ENCODE data around the gene PDCD1.
A peak's percentile ranks its signal among the peaks of the same experiment; 100 is the strongest.

PDCD1 gene

DNA sequence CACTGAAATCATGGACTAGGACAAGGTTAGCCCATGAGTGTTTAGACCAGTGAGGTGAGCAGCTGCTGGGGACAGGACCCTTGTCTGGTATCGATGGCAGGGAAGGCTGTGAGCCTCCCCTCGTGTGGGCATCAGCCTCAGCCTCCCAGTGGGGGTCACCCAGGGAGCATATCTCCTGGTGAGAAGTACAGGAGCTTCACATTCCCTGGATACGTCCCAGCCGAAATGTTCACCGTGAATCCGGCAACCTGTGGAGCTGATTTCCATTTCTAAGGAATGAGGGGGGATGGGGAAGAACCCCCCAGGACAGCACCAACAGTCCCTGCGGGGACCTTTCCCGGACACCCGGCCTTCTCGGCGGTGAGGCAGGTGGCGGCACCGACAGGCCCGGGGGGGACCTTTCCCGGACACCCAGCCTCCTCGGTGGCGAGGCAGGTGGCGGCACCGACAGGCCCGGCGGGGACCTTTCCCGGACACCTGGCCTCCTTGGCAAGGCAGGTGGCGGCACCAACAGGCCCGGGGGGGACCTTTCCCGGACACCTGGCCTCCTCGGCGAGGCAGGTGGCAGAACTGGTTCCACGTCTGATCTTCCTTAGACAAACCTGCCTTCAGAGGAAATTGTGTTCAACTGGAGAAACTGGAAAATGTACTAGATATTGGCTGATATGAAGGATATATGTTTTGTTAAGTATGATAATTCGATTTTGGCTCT is 32.0 kb upstream of the PDCD1 start:
- no peak for TF ChIP-seq Cebpa-rat (IDR thresholded peaks at IDR 0.05)
- H3K27me3 ChIP-seq: no peaks in the 10 kb centered on the region
- peaks cover 70% of the 10 kb centered on the region for H3K36me3 ChIP-seq
- H3K9ac ChIP-seq: no peak overlapping the region
- peak overlapping the region; percentile 35; the same call in 1 of the 2 replicates for H3K27ac ChIP-seq
- peaks cover 88% of the 10 kb centered on the region for H4K20me1 ChIP-seq
- H3K9me3 ChIP-seq: peaks cover 11% of the 10 kb centered on the region
- peak overlapping the region; percentile 40; the same call in 1 of the 2 replicates for H3K4me2 ChIP-seq
- H3K4me3 ChIP-seq: no peak overlapping the region
- peaks cover 78% of the 10 kb centered on the region for H3K4me1 ChIP-seq

- Histone ChIP-seq H3K9ac (no peak overlapping the region), H3K4me2 (peak overlapping the region; percentile 52), H4K20me1 (peaks cover 71% of the 10 kb centered on the region), H3K4me1 (peaks cover 86% of the 10 kb centered on the region), H3K27me3 (no peaks in the 10 kb centered on the region), H3K27ac (peak overlapping the region; percentile 71), H3K36me3 (peaks cover 71% of the 10 kb centered on the region), H3K4me3 (no peak overlapping the region), H3K9me3 (peaks cover 11% of the 10 kb centered on the region)
- TF ChIP-seq Cebpa-rat (IDR thresholded peaks at IDR 0.05): no peak
These were observed 29.9 kb upstream of the PDCD1 start for GRCh38 chr2:241888641-241889040.

- H4K20me1 ChIP-seq: peaks cover 64% of the 10 kb centered on the region
- TF ChIP-seq Cebpa-rat (IDR thresholded peaks at IDR 0.05): no peak
- peak overlapping the region; percentile 98 for H3K4me2 ChIP-seq
- H3K27ac ChIP-seq: peak overlapping the region; percentile 37; the same call in 1 of the 2 replicates
- H3K9me3 ChIP-seq: peaks cover 11% of the 10 kb centered on the region
- no peak overlapping the region for H3K9ac ChIP-seq
- H3K4me3 ChIP-seq: no peak overlapping the region
- peaks cover 67% of the 10 kb centered on the region for H3K36me3 ChIP-seq
- H3K27me3 ChIP-seq: no peaks in the 10 kb centered on the region
- peaks cover 92% of the 10 kb centered on the region for H3K4me1 ChIP-seq
These were observed 29.3 kb upstream of the PDCD1 start for GRCh38 chr2:241887806-241888522.

DNA sequence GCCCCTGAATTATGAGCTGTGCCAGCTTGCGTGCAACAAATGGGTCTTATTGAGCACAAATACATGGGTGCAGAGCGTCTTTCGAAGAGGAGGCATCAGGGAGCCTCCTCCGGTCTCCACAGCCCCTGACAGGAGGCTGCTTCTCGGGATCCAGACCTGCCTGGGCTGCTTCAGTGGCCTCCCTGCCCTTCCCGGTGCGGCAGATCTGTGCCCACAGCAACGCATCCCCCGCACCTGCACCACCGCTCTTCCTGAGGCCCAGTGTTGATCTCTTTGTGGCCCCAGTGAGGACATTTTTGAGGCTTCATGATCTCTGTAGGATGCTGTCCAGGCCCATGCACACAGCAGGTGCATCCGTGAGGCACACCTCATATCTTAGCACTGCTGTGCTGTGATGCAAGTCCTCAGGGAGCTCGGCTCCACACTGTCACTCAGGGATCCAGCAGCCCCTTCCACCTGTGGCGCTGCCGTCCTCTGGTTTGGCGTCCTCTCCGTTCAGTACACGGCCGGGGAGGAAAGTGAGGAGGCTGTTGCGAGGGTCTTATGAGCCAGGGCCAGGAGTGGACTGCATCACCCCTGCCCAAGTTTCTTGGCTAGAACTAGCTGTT is 28.2 kb upstream of the PDCD1 start:
- peak overlapping the region; percentile 73 for H3K4me3 ChIP-seq
- H3K27ac ChIP-seq: peak overlapping the region; percentile 99
- no peaks in the 10 kb centered on the region for H3K27me3 ChIP-seq
- peaks cover 57% of the 10 kb centered on the region for H3K36me3 ChIP-seq
- peaks cover 93% of the 10 kb centered on the region for H3K4me1 ChIP-seq
- H3K4me2 ChIP-seq: peak overlapping the region; percentile 98
- peak overlapping the region; percentile 64; the same call in 1 of the 2 replicates for H3K9ac ChIP-seq
- TF ChIP-seq Cebpa-rat (IDR thresholded peaks at IDR 0.05): peak; percentile 70; the same call in 1 of the 2 replicates
- H4K20me1 ChIP-seq: peaks cover 54% of the 10 kb centered on the region
- peaks cover 11% of the 10 kb centered on the region for H3K9me3 ChIP-seq

DNA sequence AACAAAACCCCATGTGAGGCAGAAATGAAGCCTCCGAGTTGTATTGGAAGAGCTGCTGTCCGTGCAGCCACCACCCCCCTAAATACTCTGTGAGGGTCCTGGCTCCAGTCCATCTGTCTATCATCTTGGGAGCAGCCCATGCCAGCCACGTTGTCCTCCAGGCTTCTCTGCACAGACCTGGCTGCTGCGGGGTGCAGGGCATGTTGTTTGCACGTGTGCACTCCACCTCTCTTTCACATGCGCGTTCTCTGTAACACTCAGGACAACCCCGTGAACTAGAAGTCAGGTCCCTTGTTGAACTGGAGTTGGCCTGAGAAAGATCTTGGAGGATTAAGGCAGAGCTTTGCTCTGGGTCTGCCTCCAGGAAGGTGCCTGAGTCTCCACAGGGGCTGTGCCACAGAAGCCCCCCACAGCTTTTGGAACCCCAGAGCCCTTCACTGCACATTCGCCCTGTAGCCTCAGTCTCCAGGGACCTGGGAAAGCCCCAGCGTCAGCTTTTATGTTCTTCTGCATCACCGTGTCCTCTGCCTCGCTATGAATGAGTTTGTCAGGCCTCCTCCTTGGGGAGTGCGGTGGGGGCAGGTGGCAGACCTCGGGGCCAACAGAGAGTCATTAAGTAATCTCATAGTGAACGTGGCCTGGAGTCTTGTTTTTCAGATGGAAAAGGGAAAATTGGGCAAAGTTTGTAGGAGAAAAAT is 27.4 kb upstream of the PDCD1 start:
- peaks cover 48% of the 10 kb centered on the region for H3K36me3 ChIP-seq
- H3K4me1 ChIP-seq: peaks cover 85% of the 10 kb centered on the region
- H3K9me3 ChIP-seq: peaks cover 11% of the 10 kb centered on the region
- peak overlapping the region; percentile 99 for H3K27ac ChIP-seq
- peaks cover 46% of the 10 kb centered on the region for H4K20me1 ChIP-seq
- H3K9ac ChIP-seq: peak overlapping the region; percentile 64
- no peak for TF ChIP-seq Cebpa-rat (IDR thresholded peaks at IDR 0.05)
- H3K4me2 ChIP-seq: peak overlapping the region; percentile 98
- H3K4me3 ChIP-seq: peak overlapping the region; percentile 73
- no peaks in the 10 kb centered on the region for H3K27me3 ChIP-seq

DNA sequence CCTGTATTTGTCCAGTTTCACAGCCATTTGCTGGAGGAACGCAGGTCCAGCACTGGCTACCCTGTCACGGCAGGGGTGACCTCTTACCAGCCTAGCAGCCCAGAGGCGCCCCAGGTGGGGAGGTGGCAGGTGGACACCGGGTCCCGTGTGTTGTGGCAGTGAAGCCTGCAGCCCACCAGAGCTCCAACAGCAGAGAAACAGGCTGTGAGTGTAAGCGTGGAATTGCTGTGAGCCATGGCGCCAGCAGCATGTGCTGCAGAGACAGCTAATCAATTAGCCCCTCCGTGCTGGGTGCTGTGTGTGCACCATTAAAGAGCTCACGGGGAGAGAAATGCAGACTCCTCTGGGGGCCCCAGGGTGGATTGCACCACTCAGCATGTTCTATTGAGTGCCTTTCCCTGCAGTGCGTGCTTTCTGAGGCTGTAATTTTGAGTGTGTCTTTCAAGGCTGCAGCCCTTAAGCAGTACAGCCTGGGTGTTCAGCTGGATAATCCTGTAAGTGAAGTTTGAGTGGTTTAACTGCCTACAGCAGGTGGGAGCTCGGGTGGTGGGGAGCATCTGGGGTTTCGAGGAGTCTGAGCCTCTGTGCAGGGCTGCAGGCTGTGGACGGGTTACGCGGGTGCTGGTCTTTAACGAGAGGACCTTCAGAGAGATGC is 26.7 kb upstream of the PDCD1 start:
- Histone ChIP-seq H3K4me1 (peaks cover 85% of the 10 kb centered on the region), H3K4me3 (peak overlapping the region; percentile 73), H3K36me3 (peaks cover 42% of the 10 kb centered on the region), H3K27me3 (no peaks in the 10 kb centered on the region), H3K9ac (peak overlapping the region; percentile 64), H3K27ac (peak overlapping the region; percentile 99), H3K4me2 (peak overlapping the region; percentile 98), H3K9me3 (peaks cover 11% of the 10 kb centered on the region), H4K20me1 (peaks cover 39% of the 10 kb centered on the region)
- no peak for TF ChIP-seq Cebpa-rat (IDR thresholded peaks at IDR 0.05)

- H3K9ac ChIP-seq: peak overlapping the region; percentile 64
- no peaks in the 10 kb centered on the region for H3K27me3 ChIP-seq
- peaks cover 11% of the 10 kb centered on the region for H3K9me3 ChIP-seq
- TF ChIP-seq Cebpa-rat (IDR thresholded peaks at IDR 0.05): no peak
- peak overlapping the region; percentile 99 for H3K27ac ChIP-seq
- peaks cover 34% of the 10 kb centered on the region for H4K20me1 ChIP-seq
- H3K4me3 ChIP-seq: peak overlapping the region; percentile 73
- H3K36me3 ChIP-seq: peaks cover 37% of the 10 kb centered on the region
- peak overlapping the region; percentile 98 for H3K4me2 ChIP-seq
- H3K4me1 ChIP-seq: peaks cover 85% of the 10 kb centered on the region
These were observed 26.2 kb upstream of the PDCD1 start for GRCh38 chr2:241884951-241885290.

DNA sequence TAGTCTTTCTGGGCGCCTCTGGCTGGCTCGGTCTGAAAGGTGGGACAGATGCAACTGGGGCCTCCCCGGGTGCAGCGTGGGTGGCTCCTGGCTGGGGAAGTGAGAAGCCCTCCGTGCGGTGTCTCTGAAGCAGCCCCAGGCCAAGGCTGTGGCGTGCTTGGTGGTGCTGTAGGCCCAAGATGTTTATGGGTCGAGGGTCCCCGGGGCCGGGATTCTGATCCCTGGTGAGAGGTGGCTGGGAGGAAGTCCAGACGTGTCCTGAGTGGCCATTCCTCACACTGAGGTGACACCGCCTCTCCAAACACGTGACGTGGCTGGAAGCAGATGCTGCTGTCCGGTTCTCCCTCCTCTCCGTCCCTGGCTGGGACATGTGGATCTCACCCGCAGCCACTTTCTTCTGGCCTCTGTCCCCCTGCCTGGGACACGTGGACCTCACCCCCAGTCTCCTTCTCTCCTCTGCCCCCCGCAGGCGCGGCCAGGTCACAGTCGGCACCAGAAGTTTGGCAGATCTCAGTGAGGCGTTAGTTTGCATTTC is 23.5 kb upstream of the PDCD1 start:
- Histone ChIP-seq H3K27ac (peak overlapping the region; percentile 99), H3K36me3 (peaks cover 22% of the 10 kb centered on the region), H3K4me1 (peaks cover 82% of the 10 kb centered on the region), H3K27me3 (no peaks in the 10 kb centered on the region), H3K4me3 (peak overlapping the region; percentile 73), H3K4me2 (peak overlapping the region; percentile 98), H3K9me3 (peaks cover 2% of the 10 kb centered on the region; the same call in 1 of the 2 replicates), H3K9ac (peak overlapping the region; percentile 96), H4K20me1 (peaks cover 19% of the 10 kb centered on the region)
- no peak for TF ChIP-seq Cebpa-rat (IDR thresholded peaks at IDR 0.05)
